ENCODE measurements around the gene SHE. TPM values are rescaled to one million over a fixed set of nuclear protein-coding genes. Genes with fewer than 3 reads are reported as not detected.
A peak's percentile ranks its signal among the peaks of the same experiment; 100 is the strongest.

Gene SHE
- 0.29 and 0.45 TPM in 2 replicates for total RNA-seq (2021; fragmentation: NEBNext Ultra II Directional; extraction: Animal tissue kit (Norgen Biotek cat#: 25700))
- 0.28 and 0.44 TPM in 2 replicates for polyA plus RNA-seq (2011; rRNA removed)
- polyA plus RNA-seq (2011; cell fraction: cytosol; rRNA removed) = 0.35 TPM
- polyA plus RNA-seq (2011; cell fraction: nucleus; rRNA removed) = 0.34 TPM
- 0.27 to 0.52 TPM (median 0.35 TPM) in 4 replicates for polyA plus RNA-seq (2012, experiment 1 of 2)
- polyA plus RNA-seq (2012, experiment 2 of 2) = 0.22 TPM
- 0.39 TPM for polyA plus RNA-seq (2013, experiment 1 of 2)
- 0.40 TPM for polyA plus RNA-seq (2013, experiment 2 of 2)
- polyA minus RNA-seq (2011; rRNA and poly(A)+ RNA removed) = 0.35 and 0.37 TPM in 2 replicates
- 0.15 TPM for polyA minus RNA-seq (2011; cell fraction: cytosol; rRNA and poly(A)+ RNA removed)
- 0.40 TPM for polyA minus RNA-seq (2011; cell fraction: nucleus; rRNA and poly(A)+ RNA removed)
- long read RNA-seq, experiment 1 = 0 reads
- long read RNA-seq, experiment 2 = 0 reads

GRCh38 chr1:154502066-154502743 lies at the start of gene SHE, which contains the start of gene TDRD10:
SHE (minus strand) TSS chr1:154502412; CDS start chr1:154502026, 386 bp downstream.
TDRD10 (plus strand) TSS chr1:154502219; CDS start chr1:154506904, 4,685 bp downstream.
- FAIRE-seq (no peak), DNase-seq (ENCODE audit: low read depth in 1 of 2, low spot score in 2 of 2) (no peak)
- Histone ChIP-seq H3K9me3 (ENCODE audit: insufficient read depth in 2 of 2, low read depth in 1 of 2, low read length in 1 of 2) (peaks cover 4 to 11% of the 10 kb centered on the region in 2 experiments; a peak in 2 of 4 replicates), H3K4me2 (ENCODE audit: insufficient read depth in 1 of 2, low read depth in 2 of 2, low read length in 2 of 2) (peak within 1 kb of the TSS; percentile 74 to 80), H2BK5ac (ENCODE audit: low read depth, low read length) (no peak within 1 kb of the TSS), H3K79me2 (ENCODE audit: control insufficient read depth in 1 of 2, insufficient read depth in 2 of 2, low read length in 2 of 2) (no peaks in the 10 kb centered on the region), H3K27me3 (replicated peaks in 1 of 4; ENCODE audit: control insufficient read depth in 3 of 4, extremely low read depth in 1 of 4, insufficient read depth in 3 of 4, low read length in 3 of 4) (peaks cover 40 to 66% (median 55%) of the 10 kb centered on the region in 4 experiments), H4K8ac (ENCODE audit: extremely low read depth, insufficient read depth, low read length) (peak within 1 kb of the TSS; percentile 89), H2BK15ac (ENCODE audit: low read length) (no peak within 1 kb of the TSS), H3K79me1 (ENCODE audit: low read depth, low read length) (no peaks in the 10 kb centered on the region), H2AFZ (ENCODE audit: low read length) (peak within 1 kb of the TSS; percentile 92), H3K4me3 (ENCODE audit: extremely low read depth in 1 of 4, insufficient read depth in 2 of 4, low read depth in 3 of 4, low read length in 4 of 4) (peak within 1 kb of the TSS; percentile 35 to 58 (median 37)), H2BK20ac (ENCODE audit: low read length) (no peak within 1 kb of the TSS), H3K56ac (replicated peaks; ENCODE audit: insufficient read length, low read depth, low read length) (no peak within 1 kb of the TSS), H4K20me1 (replicated peaks in 1 of 2; ENCODE audit: control insufficient read depth in 1 of 2, insufficient read depth in 2 of 2, low read length in 2 of 2) (no peaks in the 10 kb centered on the region), H3K4ac (replicated peaks; ENCODE audit: insufficient read length, low read depth, low read length) (peak within 1 kb of the TSS; percentile 57), H2AK5ac (ENCODE audit: low read depth, low read length) (no peak within 1 kb of the TSS), H4K5ac (ENCODE audit: insufficient read length, low read depth, low read length) (no peak within 1 kb of the TSS), H3K23ac (ENCODE audit: insufficient read length) (no peak within 1 kb of the TSS), H3K14ac (ENCODE audit: insufficient read length) (peak within 1 kb of the TSS; percentile 68), H3K36me3 (ENCODE audit: control insufficient read depth in 2 of 4, insufficient read depth in 4 of 4, low read length in 3 of 4) (peaks cover 0 to 14% (median 0%) of the 10 kb centered on the region in 4 experiments; a peak in 2 of 8 replicates), H2BK120ac (replicated peaks; ENCODE audit: low read depth, low read length) (no peak within 1 kb of the TSS), H3K23me2 (ENCODE audit: low read depth, low read length) (peaks cover 4% of the 10 kb centered on the region; the same call in 1 of the 2 replicates), H3K4me1 (replicated peaks in 1 of 4; ENCODE audit: control insufficient read depth in 3 of 4, insufficient read depth in 4 of 4, low read length in 3 of 4) (peaks cover 0 to 3% (median 0%) of the 10 kb centered on the region in 4 experiments; a peak in 1 of 7 replicates), H3K27ac (ENCODE audit: low read depth, low read length) (no peak within 1 kb of the TSS), H3K9ac (replicated peaks in 1 of 4; ENCODE audit: extremely low read depth in 1 of 4, low read depth in 3 of 4, low read length in 3 of 4) (peak within 1 kb of the TSS in 1 of 4 experiments; percentile 19; a peak in 1 of 7 replicates), H3K18ac (ENCODE audit: extremely low read depth, low read length) (no peak within 1 kb of the TSS; the same call in 1 of the 2 replicates), H4K91ac (replicated peaks; ENCODE audit: insufficient read length, low read length) (no peak within 1 kb of the TSS), H2BK12ac (ENCODE audit: low read depth, low read length) (peak within 1 kb of the TSS; percentile 27; the same call in 1 of the 2 replicates)
- POLR2A ChIA-PET (ENCODE audit: partially characterized antibody) = no interaction called here
- CTCF ChIA-PET (ENCODE audit: partially characterized antibody) = interaction anchor here (0.7 kb wide), 2 partner anchors 21 to 58 kb away, joined by 3 read pairs; no protein-coding TSS in a partner anchor
- 6% methylated on average over 74 of the region's 90 CpGs; no CpG with 5 or more reads in 1 of the 2 experiments for WGBS, 2 experiments (ENCODE audit: extremely low coverage in 1 of 2, insufficient coverage in 1 of 2, insufficient read length in 1 of 2, insufficient replicate concordance in 2 of 2, low coverage in 1 of 2, low lambda C conversion rate in 2 of 2, missing lambda C conversion rate in 1 of 2)
- TF ChIP-seq KDM4A (IDR thresholded peaks at IDR 0.05; ENCODE audit: low read depth, low read length, severe bottlenecking) (peak; percentile 86), GABPA (IDR thresholded peaks at IDR 0.05; ENCODE audit: borderline replicate concordance, insufficient read depth, low read length) (no peak), SP4 (IDR thresholded peaks at IDR 0.05; ENCODE audit: low read length) (no peak), CTBP2 (IDR thresholded peaks at IDR 0.05; ENCODE audit: borderline replicate concordance, insufficient read depth, insufficient read length, low read length) (no peak), EGR1 (IDR thresholded peaks at IDR 0.05; ENCODE audit: borderline replicate concordance, low read depth, low read length) (no peak), HDAC6 (IDR thresholded peaks at IDR 0.05; ENCODE audit: low read depth, low read length) (no peak), MAX (IDR thresholded peaks at IDR 0.05) (no peak), KDM1A (IDR thresholded peaks at IDR 0.05; ENCODE audit: borderline replicate concordance, low read length) (no peak), EZH2 (IDR thresholded peaks at IDR 0.05; ENCODE audit: low read depth, low read length, severe bottlenecking) (peak; percentile 47), JUND (IDR thresholded peaks at IDR 0.05; ENCODE audit: low read length) (no peak)

Data from H1 (cell line).